Skeletal muscle satellite cell (primary cell): ENCODE data around the gene MAX.

ENCODE experiments used
- H3K27me3 ChIP-seq: 2 replicates; pipeline ENCODE4 v1.7.0; 2013; ENCODE audit warnings: low read length; ENCODE audit not compliant: control insufficient read depth, insufficient read depth
- H3K36me3 ChIP-seq: 2 replicates; pipeline ENCODE4 v1.7.0; 2013; ENCODE audit warnings: mild to moderate bottlenecking, control low read depth, low read length; ENCODE audit not compliant: insufficient read depth
- H3K4me1 ChIP-seq: 2 replicates; pipeline ENCODE4 v1.7.0; 2013; ENCODE audit warnings: low read length; ENCODE audit not compliant: control insufficient read depth, insufficient read depth
- H3K4me2 ChIP-seq: 2 replicates; pipeline ENCODE4 v1.7.0; 2013; ENCODE audit warnings: mild to moderate bottlenecking, low read length
- H3K4me3 ChIP-seq: 2 replicates; pipeline ENCODE4 v1.7.0; 2013; ENCODE audit warnings: low read length
- H3K9ac ChIP-seq: 2 replicates; pipeline ENCODE4 v1.7.0; 2013; ENCODE audit warnings: mild to moderate bottlenecking, low read depth, low read length, moderate library complexity
- H3K9me3 ChIP-seq: replicated peaks from 2 replicates; pipeline ENCODE4 v1.7.0; 2013; ENCODE audit warnings: mild to moderate bottlenecking, control low read depth, low read length

Gene MAX

GRCh38 chr14:65132855-65133254 is 30.5 kb upstream of the MAX start:
- Histone ChIP-seq H3K4me1 (no peaks in the 10 kb centered on the region), H3K4me3 (no peak overlapping the region), H3K36me3 (no peaks in the 10 kb centered on the region), H3K4me2 (no peak overlapping the region), H3K9ac (no peak overlapping the region), H3K27me3 (no peaks in the 10 kb centered on the region), H3K9me3 (no peaks in the 10 kb centered on the region)

DNA sequence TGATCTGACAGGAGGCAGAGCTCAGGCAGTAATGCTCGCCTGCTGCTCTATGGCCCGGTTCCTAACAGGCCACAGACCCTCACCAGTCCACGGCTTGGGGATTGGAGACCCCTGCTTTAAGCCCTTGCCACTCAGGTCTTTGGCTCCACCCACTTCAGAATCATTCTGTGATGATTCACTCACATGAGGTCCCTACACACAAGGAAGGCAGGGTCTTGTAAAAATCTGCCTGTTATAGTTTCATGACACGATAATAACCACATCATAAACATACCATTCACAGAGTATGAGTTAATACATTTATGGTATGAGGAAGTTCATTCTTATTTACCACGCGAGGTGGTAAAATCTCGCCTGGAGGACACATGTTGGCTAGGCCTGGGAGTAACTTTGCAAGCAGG is 29.0 kb upstream of the MAX start:
- Histone ChIP-seq H3K9me3 (no peaks in the 10 kb centered on the region), H3K27me3 (peaks cover 3% of the 10 kb centered on the region), H3K4me1 (no peaks in the 10 kb centered on the region), H3K4me3 (no peak overlapping the region), H3K36me3 (no peaks in the 10 kb centered on the region), H3K4me2 (no peak overlapping the region), H3K9ac (no peak overlapping the region)

DNA sequence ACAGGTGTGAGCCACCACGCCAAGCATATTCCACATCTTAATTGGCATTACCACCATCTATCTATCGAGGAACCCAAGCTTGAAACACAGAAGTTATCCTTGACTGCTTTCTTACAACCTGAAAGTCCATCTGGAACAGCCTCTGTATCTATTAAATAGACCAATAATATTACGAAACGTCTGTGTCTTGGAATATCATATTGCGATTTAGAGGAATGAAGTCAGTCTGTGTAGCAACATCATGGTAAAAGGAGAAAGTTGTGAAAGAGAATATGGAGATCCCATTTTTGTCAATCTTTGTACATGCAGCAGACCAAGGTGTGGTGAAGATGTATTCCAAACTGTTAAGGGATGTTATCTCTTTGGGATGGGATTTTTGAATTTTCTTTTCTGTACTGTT is 25.8 kb upstream of the MAX start:
- Histone ChIP-seq H3K9me3 (no peaks in the 10 kb centered on the region), H3K36me3 (no peaks in the 10 kb centered on the region), H3K9ac (no peak overlapping the region), H3K4me2 (no peak overlapping the region), H3K4me3 (no peak overlapping the region), H3K27me3 (peaks cover 3% of the 10 kb centered on the region), H3K4me1 (no peaks in the 10 kb centered on the region)

DNA sequence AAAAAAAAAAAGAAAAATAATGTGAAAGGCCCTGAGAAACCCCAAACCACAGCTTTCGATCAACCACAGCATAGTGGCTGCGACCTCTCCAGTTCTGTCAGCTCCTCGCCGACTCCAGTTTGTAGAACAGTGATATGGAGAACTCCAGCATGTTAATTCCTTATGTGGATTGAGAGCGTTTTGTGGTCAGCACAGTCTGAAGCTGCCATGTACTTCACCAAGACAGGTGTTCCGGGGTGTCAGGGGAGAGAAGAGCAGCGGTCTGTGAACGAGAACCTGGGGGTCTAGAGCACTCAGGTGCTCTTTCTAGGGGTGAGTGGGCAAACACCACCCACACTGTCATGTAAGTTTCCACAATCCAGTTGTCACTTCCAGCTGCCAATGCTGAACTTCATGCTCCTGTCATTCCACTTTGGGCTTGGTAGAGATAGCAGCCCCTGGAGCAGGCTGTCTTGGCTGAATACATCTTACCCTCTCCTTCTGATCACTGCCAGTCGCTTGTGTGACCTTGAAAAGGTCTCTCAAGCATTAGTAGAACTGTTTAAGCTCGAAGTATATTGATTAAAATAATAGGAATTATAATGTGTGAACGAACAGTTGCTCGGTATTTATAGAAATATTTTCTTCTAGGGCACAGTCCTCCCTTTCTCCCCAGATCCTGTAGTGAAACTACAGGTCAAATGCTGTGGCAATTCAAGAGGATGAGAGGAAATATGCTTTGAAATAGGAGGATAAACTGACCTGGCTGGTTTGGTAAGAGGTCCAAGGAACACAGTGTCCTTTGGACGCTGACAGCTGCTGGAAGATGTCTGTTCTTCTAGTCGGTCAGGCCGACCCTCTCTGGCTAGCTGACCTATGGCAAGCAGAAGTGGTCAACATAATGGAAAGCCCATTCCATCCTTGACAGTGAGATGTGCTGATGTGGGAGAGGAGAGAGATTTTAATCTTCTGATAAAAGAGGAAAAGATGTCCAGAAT is 15.7 kb upstream of the MAX start:
- H3K27me3 ChIP-seq: no peaks in the 10 kb centered on the region

GRCh38 chr14:65115615-65116014 is 13.3 kb upstream of the MAX start:
- H3K9me3 ChIP-seq: no peaks in the 10 kb centered on the region
- no peaks in the 10 kb centered on the region for H3K4me1 ChIP-seq
- no peaks in the 10 kb centered on the region for H3K36me3 ChIP-seq
- H3K4me3 ChIP-seq: no peak overlapping the region
- H3K27me3 ChIP-seq: no peaks in the 10 kb centered on the region
- H3K4me2 ChIP-seq: no peak overlapping the region
- H3K9ac ChIP-seq: no peak overlapping the region

More for the DNA sequence above, 15.7 kb upstream of the MAX start:
- no peak overlapping the region for H3K9ac ChIP-seq
- H3K4me3 ChIP-seq: no peak overlapping the region
- no peaks in the 10 kb centered on the region for H3K9me3 ChIP-seq
- no peak overlapping the region for H3K4me2 ChIP-seq
- H3K4me1 ChIP-seq: no peaks in the 10 kb centered on the region
- no peaks in the 10 kb centered on the region for H3K36me3 ChIP-seq

- Histone ChIP-seq H3K4me3 (no peak overlapping the region), H3K36me3 (no peaks in the 10 kb centered on the region)
These were observed 8.2 kb upstream of the MAX start for GRCh38 chr14:65110525-65110924.

DNA sequence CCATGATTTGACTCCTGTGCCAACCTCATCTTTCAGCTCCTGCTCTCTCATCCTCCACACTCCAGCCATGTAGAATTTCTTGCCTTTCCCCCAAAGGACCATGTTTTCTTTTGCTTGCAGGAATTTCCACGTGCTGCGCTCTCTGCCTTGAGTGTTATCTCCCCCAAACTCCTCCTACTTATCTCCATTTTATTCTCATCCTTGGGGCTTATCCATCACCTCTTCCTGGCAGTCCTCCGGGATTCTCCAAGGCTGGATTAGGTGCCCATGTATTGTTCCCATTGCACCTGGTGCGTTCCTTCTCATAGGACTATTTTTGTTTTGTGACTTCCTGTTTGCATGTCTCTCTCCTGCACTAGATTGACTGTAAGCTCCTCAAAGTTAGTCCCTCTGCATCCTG is 7.0 kb upstream of the MAX start:
- Histone ChIP-seq H3K4me2 (no peak overlapping the region), H3K4me3 (no peak overlapping the region), H3K36me3 (no peaks in the 10 kb centered on the region), H3K27me3 (peaks cover 5% of the 10 kb centered on the region), H3K9me3 (no peaks in the 10 kb centered on the region), H3K4me1 (no peaks in the 10 kb centered on the region), H3K9ac (no peak overlapping the region)

More at GRCh38 chr14:65110525-65110924, 8.2 kb upstream of the MAX start:
- Histone ChIP-seq H3K27me3 (peaks cover 5% of the 10 kb centered on the region), H3K9ac (no peak overlapping the region), H3K4me1 (no peaks in the 10 kb centered on the region), H3K4me2 (no peak overlapping the region), H3K9me3 (no peaks in the 10 kb centered on the region)

DNA sequence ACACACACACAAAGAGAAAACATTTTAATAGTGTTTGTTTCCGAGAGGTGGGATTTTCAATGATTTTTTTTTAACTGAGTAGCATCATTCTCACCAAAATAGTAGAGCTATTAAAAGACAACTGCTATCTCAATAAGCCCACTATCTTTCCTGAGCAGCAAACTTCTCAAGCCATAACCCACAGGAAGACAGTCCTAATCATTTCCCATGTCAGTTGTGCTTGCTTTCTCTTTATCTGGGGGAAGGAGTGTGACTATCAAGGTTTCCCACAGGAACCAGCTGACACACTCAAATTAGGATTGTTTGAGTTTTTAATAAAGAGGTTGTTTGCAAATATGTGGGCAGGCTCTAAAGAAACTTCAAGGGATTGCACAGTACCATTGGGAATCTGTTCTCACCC is 4.9 kb upstream of the MAX start:
- no peak overlapping the region for H3K9ac ChIP-seq
- no peaks in the 10 kb centered on the region for H3K9me3 ChIP-seq
- no peak overlapping the region for H3K4me2 ChIP-seq
- no peaks in the 10 kb centered on the region for H3K36me3 ChIP-seq
- H3K27me3 ChIP-seq: peaks cover 5% of the 10 kb centered on the region
- peaks cover 4% of the 10 kb centered on the region for H3K4me1 ChIP-seq
- H3K4me3 ChIP-seq: no peak overlapping the region

GRCh38 chr14:65106736-65107135 is 4.4 kb upstream of the MAX start:
- Histone ChIP-seq H3K9ac (no peak overlapping the region), H3K27me3 (peaks cover 5% of the 10 kb centered on the region), H3K4me1 (peaks cover 4% of the 10 kb centered on the region), H3K4me2 (no peak overlapping the region), H3K9me3 (no peaks in the 10 kb centered on the region), H3K4me3 (no peak overlapping the region), H3K36me3 (no peaks in the 10 kb centered on the region)

DNA sequence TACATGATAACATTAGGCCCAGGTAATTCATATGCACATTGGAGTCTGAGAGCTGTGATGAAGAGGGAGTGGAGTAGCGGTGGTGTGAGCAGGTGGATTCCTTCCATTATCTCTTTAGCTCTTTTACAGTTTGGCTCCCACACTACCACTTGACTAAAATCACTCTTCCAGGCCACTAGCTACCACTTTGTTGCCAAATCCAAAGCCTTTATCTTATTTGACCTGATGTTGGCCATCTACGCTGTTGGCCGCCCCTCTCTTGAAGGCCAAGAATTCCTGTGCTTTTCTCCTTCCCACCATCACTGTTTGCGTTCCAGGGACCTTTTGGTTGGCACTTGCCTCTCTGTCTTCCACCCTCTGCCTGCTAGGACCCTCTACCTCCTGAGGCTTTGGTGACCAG is 4.0 kb upstream of the MAX start:
- peaks cover 4% of the 10 kb centered on the region for H3K4me1 ChIP-seq
- no peaks in the 10 kb centered on the region for H3K9me3 ChIP-seq
- H3K4me2 ChIP-seq: no peak overlapping the region
- no peaks in the 10 kb centered on the region for H3K36me3 ChIP-seq
- H3K27me3 ChIP-seq: peaks cover 5% of the 10 kb centered on the region
- no peak overlapping the region for H3K9ac ChIP-seq
- no peak overlapping the region for H3K4me3 ChIP-seq

DNA sequence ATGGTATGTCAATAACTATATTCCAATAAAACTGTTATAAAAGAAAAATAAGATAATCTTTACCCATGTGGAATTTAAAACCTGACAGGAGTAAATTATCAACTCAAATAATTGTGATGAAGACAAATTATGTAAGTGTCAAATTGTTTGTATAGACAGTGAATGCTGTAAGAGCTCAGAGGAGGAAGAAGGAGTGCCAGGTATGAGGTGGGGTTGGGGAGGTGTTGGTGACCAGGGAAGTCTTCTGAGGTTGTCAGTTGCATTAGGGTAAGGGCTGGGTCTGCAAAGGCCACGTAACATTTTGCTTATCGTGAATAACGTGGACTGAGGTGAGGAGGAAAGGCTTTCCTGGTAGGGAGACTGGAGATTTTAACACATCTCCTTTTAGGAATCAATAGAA is 2.5 kb upstream of the MAX start:
- no peak overlapping the region for H3K4me2 ChIP-seq
- H3K27me3 ChIP-seq: peaks cover 5% of the 10 kb centered on the region
- no peaks in the 10 kb centered on the region for H3K9me3 ChIP-seq
- H3K4me1 ChIP-seq: peaks cover 13% of the 10 kb centered on the region
- no peak overlapping the region for H3K9ac ChIP-seq
- no peaks in the 10 kb centered on the region for H3K36me3 ChIP-seq
- no peak overlapping the region for H3K4me3 ChIP-seq
